T-cell (primary cell): Measurements from ENCODE around the gene PITHD1. TPM values are rescaled to one million over a fixed set of nuclear protein-coding genes. Genes with fewer than 3 reads are reported as not detected.
A peak's percentile ranks its signal among the peaks of the same experiment; 100 is the strongest.

Source experiments
- ATAC-seq, 4 experiments: fragments of 200-7000 bp in 3 of 4; fragments of 150-1000 bp in 1 of 4; cut with Tn5 transposase; replicated peaks in 1 of 4; 1 replicate in 3 of 4; 2 replicates in 1 of 4; pipeline ENCODE4 v1.10.0; 2021; ENCODE audit warnings: moderate library complexity in 3 of 4, mild to moderate bottlenecking in 2 of 4, moderate number of reproducible peaks in 1 of 4
- CTCF ChIA-PET, 2 donors: fragments of 300-600 bp; sonication (Branson Sonifier 250); formaldehyde crosslinking; loops; one replicate each; lab custom pipeline; 2022; ENCODE audit warnings: antibody characterized with exemption in 2 of 2; lab: Charles Lee
- POLR2A ChIA-PET, 2 donors: fragments of 300-600 bp; sonication (Branson Sonifier 250); formaldehyde crosslinking; loops; one replicate each; lab custom pipeline; 2022; ENCODE audit warnings: antibody characterized with exemption in 2 of 2; lab: Charles Lee
- DNase-seq, 35 experiments: peaks; one replicate each; pipeline versions ENCODE4 v3.0.0 to v3.0.0-alpha.2; 2013 to 2023
- H3K27ac ChIP-seq: one replicate; pipeline ENCODE4 v1.5.1; 2013; ENCODE audit warnings: low read length
- H3K27me3 ChIP-seq, 2 experiments: replicated peaks in 1 of 2; 1 replicate in 1 of 2; 2 replicates in 1 of 2; pipeline versions ENCODE4 v1.6.1 to v1.7.0; 2013; ENCODE audit warnings: low read length in 1 of 2, mixed read lengths in 1 of 2; ENCODE audit not compliant: control insufficient read depth in 2 of 2, insufficient read depth in 2 of 2; ENCODE audit errors: extremely low read depth in 1 of 2
- H3K36me3 ChIP-seq, 2 donors: 1 replicate in 1 of 2; 2 replicates in 1 of 2; pipeline versions ENCODE4 v1.6.1 to v1.7.0; 2013; ENCODE audit warnings: low read length in 1 of 2; ENCODE audit not compliant: control insufficient read depth in 2 of 2, insufficient read depth in 1 of 2; ENCODE audit errors: extremely low read depth in 1 of 2
- H3K4me1 ChIP-seq, 2 experiments: 1 replicate in 1 of 2; 2 replicates in 1 of 2; pipeline versions ENCODE4 v1.6.1 to v1.7.0; 2013; ENCODE audit warnings: low read length in 2 of 2, mixed read lengths in 1 of 2; ENCODE audit not compliant: insufficient read depth in 2 of 2, control insufficient read depth in 1 of 2; ENCODE audit errors: extremely low read depth in 1 of 2
- H3K4me3 ChIP-seq, 2 donors: 1 replicate in 1 of 2; 2 replicates in 1 of 2; pipeline versions ENCODE4 v1.5.1 to v1.7.0; 2013; ENCODE audit warnings: mild to moderate bottlenecking in 2 of 2, low read length in 1 of 2, moderate library complexity in 1 of 2; ENCODE audit not compliant: control insufficient read depth in 1 of 2; ENCODE audit errors: extremely low read depth in 1 of 2
- H3K9me3 ChIP-seq: 2 replicates; pipeline ENCODE4 v1.7.0; 2013
- H3K27ac Mint-ChIP-seq, 2 donors: one replicate each; pipeline ENCODE4 v1.8.0; 2020 to 2021; ENCODE audit warnings: mild to moderate bottlenecking in 2 of 2, mixed read lengths in 2 of 2
- H3K27me3 Mint-ChIP-seq, 2 donors: one replicate each; pipeline ENCODE4 v1.8.0; 2021 to 2022; ENCODE audit warnings: mixed read lengths in 2 of 2
- H3K36me3 Mint-ChIP-seq: one replicate; pipeline ENCODE4 v1.8.0; 2021; ENCODE audit warnings: mixed read lengths
- H3K4me1 Mint-ChIP-seq, 3 donors: one replicate each; pipeline ENCODE4 v1.8.0; 2020 to 2022; ENCODE audit warnings: mixed read lengths in 3 of 3, mild to moderate bottlenecking in 1 of 3
- H3K4me3 Mint-ChIP-seq, 3 donors: one replicate each; pipeline ENCODE4 v1.8.0; 2020 to 2022; ENCODE audit warnings: mild to moderate bottlenecking in 3 of 3, mixed read lengths in 3 of 3, moderate library complexity in 3 of 3
- H3K9me3 Mint-ChIP-seq, 3 donors: one replicate each; pipeline ENCODE4 v1.8.0; 2020 to 2022; ENCODE audit warnings: mixed read lengths in 3 of 3
- WGBS: methylation state at CpG from one replicate; pipeline ENCODE4 v1.1.5; 2013; ENCODE audit warnings: missing lambda C conversion rate; ENCODE audit not compliant: insufficient coverage; 5-methylcytosine and 5-hydroxymethylcytosine counted together
- total RNA-seq, 35 experiments: library from RNA in 6 of 35; stranded (reverse) in 6 of 35; fragments of 120-200 nt in 1 of 35; gene quantifications; one replicate each; pipeline versions ENCODE4 v1.2.1 to v1.2.4 and lab custom pipeline; 2013 to 2026

Gene PITHD1
- total RNA-seq, 5 donors from 2014 or later (not counting 1 experiment from before 2014, with no cell fraction given): 60.7 to 87.1 (median 70.8) TPM

- Mint-ChIP-seq H3K27ac (peak overlapping the region; percentile 45 to 52), H3K27me3 (no peaks in the 10 kb centered on the region), H3K4me3 (no peak overlapping the region), H3K9me3 (no peaks in the 10 kb centered on the region), H3K36me3 (peaks cover 21% of the 10 kb centered on the region), H3K4me1 (peaks cover 14 to 17% (median 15%) of the 10 kb centered on the region in 3 donors)
- Histone ChIP-seq H3K4me1 (peaks cover 0 to 6% of the 10 kb centered on the region in 2 experiments), H3K27ac (no peak overlapping the region), H3K27me3 (no peaks in the 10 kb centered on the region), H3K36me3 (peaks cover 7 to 24% of the 10 kb centered on the region in 2 donors), H3K4me3 (no peak overlapping the region), H3K9me3 (no peaks in the 10 kb centered on the region)
- WGBS: 46% methylated on average over 2 of the region's 3 CpGs
- POLR2A ChIA-PET: interaction anchor here in 1 of 2 donors (0.6 kb wide), 2 partner anchors 9 to 18 kb away, joined by 3 to 6 read pairs; no protein-coding TSS in a partner anchor
- DNase-seq (no peak), ATAC-seq (no peak)
- CTCF ChIA-PET: interaction anchor here (0.6 to 1.2 kb wide), 4 partner anchors 50 to 109 kb away, joined by 3 to 10 read pairs (median 4); no protein-coding TSS in a partner anchor
Measured at GRCh38 chr1:23807453-23807852, 29.2 kb downstream of the PITHD1 start.

- Mint-ChIP-seq H3K27me3 (no peaks in the 10 kb centered on the region), H3K36me3 (peaks cover 30% of the 10 kb centered on the region), H3K27ac (peak overlapping the region; percentile 36 to 79), H3K4me1 (peaks cover 14 to 17% (median 15%) of the 10 kb centered on the region in 3 donors), H3K9me3 (no peaks in the 10 kb centered on the region), H3K4me3 (no peak overlapping the region)
- ATAC-seq (peak; percentile 93 to 97 (median 96)), DNase-seq (peak; percentile 64 to 88 (median 79))
- no peaks in the 10 kb centered on the region for H3K27me3 ChIP-seq
- CTCF ChIA-PET: interaction anchor here (0.5 to 3.0 kb wide), 15 partner anchors 8 to 218 kb away, joined by 3 to 30 read pairs (median 4); partner anchors contain the start of genes GALE (in 1 of the 2), HMGCL (in 1 of the 2) and PITHD1 (in 1 of the 2)
- no peak overlapping the region for H3K4me3 ChIP-seq
- POLR2A ChIA-PET: interaction anchor here (0.5 to 1.0 kb wide), 3 partner anchors 16 to 32 kb away, joined by 3 to 5 read pairs (median 5); partner anchors contain the start of genes HMGCL (in 1 of the 2) and PITHD1 (in 1 of the 2)
- H3K9me3 ChIP-seq: no peaks in the 10 kb centered on the region
- peak overlapping the region; percentile 28 for H3K27ac ChIP-seq
- peaks cover 0 to 6% of the 10 kb centered on the region in 2 experiments for H3K4me1 ChIP-seq
- peaks cover 11 to 39% of the 10 kb centered on the region in 2 donors for H3K36me3 ChIP-seq
- 20% methylated on average over 5 of the region's 6 CpGs for whole genome bisulfite sequencing
Measured at GRCh38 chr1:23809751-23810171, 31.5 kb downstream of the PITHD1 start.

DNA sequence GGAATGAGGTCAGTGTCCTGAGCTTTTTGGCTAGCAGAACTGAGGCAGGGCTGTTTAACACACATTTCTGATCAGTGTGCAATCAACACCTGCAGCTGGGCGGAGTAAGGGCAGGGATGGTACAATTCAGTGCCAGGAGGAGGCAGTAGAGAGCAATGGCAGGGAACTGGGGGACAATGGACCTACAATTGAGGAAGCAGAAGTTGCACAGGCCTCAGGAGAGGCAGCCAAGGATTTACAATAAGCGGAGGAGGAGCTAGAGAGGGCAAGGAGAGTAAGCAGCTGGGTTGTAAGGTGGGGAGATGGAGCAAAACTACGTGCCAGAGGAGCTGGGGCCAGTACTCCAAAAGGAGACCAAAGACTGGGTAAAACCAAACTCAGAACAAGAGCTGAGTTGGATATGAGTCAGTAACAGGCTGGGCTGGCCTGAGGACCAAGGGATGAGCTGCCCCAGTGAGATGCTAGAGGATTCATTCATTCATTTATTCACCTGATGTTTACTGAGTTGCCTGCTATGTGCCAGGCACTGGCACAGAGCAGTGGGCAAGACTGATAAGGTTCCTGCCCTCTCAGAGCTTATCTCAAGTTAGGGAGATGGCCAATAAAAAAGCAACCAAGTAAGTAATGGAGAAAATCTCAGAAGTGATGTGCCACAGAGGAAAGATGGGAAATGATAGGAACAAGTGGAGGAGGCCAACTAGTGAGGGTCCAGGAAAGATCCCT is 32.8 kb downstream of the PITHD1 start:
- DNase-seq: peak in 32 of 35 experiments; percentile 21 to 77 (median 50)
- peaks cover 14 to 17% (median 15%) of the 10 kb centered on the region in 3 donors for H3K4me1 Mint-ChIP-seq
- no peak overlapping the region for H3K4me3 Mint-ChIP-seq
- peaks cover 30% of the 10 kb centered on the region for H3K36me3 Mint-ChIP-seq
- no peaks in the 10 kb centered on the region for H3K27me3 Mint-ChIP-seq
- CTCF ChIA-PET: interaction anchor here (0.6 to 3.0 kb wide), 12 partner anchors 10 to 119 kb away, joined by 3 to 30 read pairs (median 4); partner anchors contain the start of genes GALE (in 1 of the 2), HMGCL (in 1 of the 2) and RPL11 (in 1 of the 2)
- peaks cover 0 to 6% of the 10 kb centered on the region in 2 experiments for H3K4me1 ChIP-seq
- H3K9me3 ChIP-seq: no peaks in the 10 kb centered on the region
- H3K4me3 ChIP-seq: no peak overlapping the region
- 81% methylated on average over 2 of the region's 3 CpGs for WGBS
- H3K36me3 ChIP-seq: peaks cover 15 to 41% of the 10 kb centered on the region in 2 donors
- peak; percentile 58 to 72 (median 60) for ATAC-seq
- H3K27ac ChIP-seq: no peak overlapping the region
- peak overlapping the region in 1 of 2 donors; percentile 2 for H3K27ac Mint-ChIP-seq
- no peaks in the 10 kb centered on the region for H3K9me3 Mint-ChIP-seq
- no peaks in the 10 kb centered on the region for H3K27me3 ChIP-seq
- POLR2A ChIA-PET: interaction anchor here in 1 of 2 donors (0.5 kb wide), 1 partner anchor 44 kb away, joined by 3 read pairs; no protein-coding TSS in a partner anchor

DNA sequence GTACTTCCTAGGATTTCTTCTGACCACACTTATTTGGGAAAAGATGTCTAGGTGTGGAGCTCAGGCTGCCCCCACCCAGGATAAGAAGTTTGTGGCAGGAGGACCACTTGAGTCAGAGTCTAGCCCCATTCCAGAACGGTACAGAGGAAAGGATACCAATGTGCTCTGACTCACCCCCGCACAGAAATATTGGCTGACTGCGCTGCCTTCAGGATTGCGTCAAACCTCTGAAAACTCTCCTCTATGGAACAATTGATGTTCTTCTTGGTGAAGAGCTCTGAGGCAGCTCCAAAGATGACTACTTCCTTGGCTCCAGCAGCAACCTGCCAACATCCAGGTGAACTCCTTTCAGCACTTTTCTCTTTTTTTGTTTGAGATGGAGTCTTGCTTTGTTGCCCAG is 35.8 kb downstream of the PITHD1 start:
- Mint-ChIP-seq H3K4me1 (peaks cover 14 to 17% (median 15%) of the 10 kb centered on the region in 3 donors), H3K27ac (no peak overlapping the region), H3K36me3 (peaks cover 40% of the 10 kb centered on the region), H3K4me3 (no peak overlapping the region), H3K9me3 (no peaks in the 10 kb centered on the region), H3K27me3 (no peaks in the 10 kb centered on the region)
- Histone ChIP-seq H3K9me3 (no peaks in the 10 kb centered on the region), H3K36me3 (peaks cover 17 to 58% of the 10 kb centered on the region in 2 donors), H3K27me3 (no peaks in the 10 kb centered on the region), H3K27ac (no peak overlapping the region), H3K4me3 (no peak overlapping the region), H3K4me1 (peaks cover 0 to 6% of the 10 kb centered on the region in 2 experiments)
- CTCF ChIA-PET: no interaction called here
- POLR2A ChIA-PET: no interaction called here
- ATAC-seq (no peak), DNase-seq (no peak)
- 80% methylated on average over 1 of the region's 4 CpGs for WGBS

- Histone ChIP-seq H3K27me3 (no peaks in the 10 kb centered on the region), H3K9me3 (no peaks in the 10 kb centered on the region), H3K36me3 (peaks cover 17 to 57% of the 10 kb centered on the region in 2 donors), H3K27ac (no peak overlapping the region), H3K4me1 (no peaks in the 10 kb centered on the region), H3K4me3 (no peak overlapping the region)
- ChIA-PET POLR2A (interaction anchor here in 1 of 2 donors (0.7 kb wide), 1 partner anchor 9 kb away, joined by 3 read pairs; no protein-coding TSS in a partner anchor), CTCF (interaction anchor here in 1 of 2 donors (0.7 kb wide), 1 partner anchor 726 kb away, joined by 3 read pairs; no protein-coding TSS in a partner anchor)
- no peak for DNase-seq
- Mint-ChIP-seq H3K4me1 (no peaks in the 10 kb centered on the region), H3K9me3 (no peaks in the 10 kb centered on the region), H3K36me3 (peaks cover 42% of the 10 kb centered on the region), H3K27me3 (no peaks in the 10 kb centered on the region), H3K27ac (no peak overlapping the region), H3K4me3 (no peak overlapping the region)
- ATAC-seq: no peak
- 100% methylated on average over 1 of the region's 3 CpGs for WGBS
Measured at GRCh38 chr1:23816361-23816760, 38.1 kb downstream of the PITHD1 start.

- ChIA-PET CTCF (no interaction called here), POLR2A (no interaction called here)
- peaks cover 17 to 52% of the 10 kb centered on the region in 2 donors for H3K36me3 ChIP-seq
- no peaks in the 10 kb centered on the region for H3K27me3 ChIP-seq
- no peaks in the 10 kb centered on the region for H3K4me1 ChIP-seq
- H3K9me3 Mint-ChIP-seq: no peaks in the 10 kb centered on the region
- no peak overlapping the region for H3K4me3 ChIP-seq
- DNase-seq (no peak), ATAC-seq (no peak)
- H3K27me3 Mint-ChIP-seq: no peaks in the 10 kb centered on the region
- no peaks in the 10 kb centered on the region for H3K9me3 ChIP-seq
- peaks cover 0 to 4% (median 0%) of the 10 kb centered on the region in 3 donors for H3K4me1 Mint-ChIP-seq
- no peak overlapping the region for H3K27ac ChIP-seq
- no peak overlapping the region for H3K27ac Mint-ChIP-seq
- no peak overlapping the region for H3K4me3 Mint-ChIP-seq
- peaks cover 37% of the 10 kb centered on the region for H3K36me3 Mint-ChIP-seq
Measured at GRCh38 chr1:23816906-23817305, 38.7 kb downstream of the PITHD1 start.
